IMR-90 (cell line): ENCODE results near the gene SLX9.

Experiments
- BHLHE40 ChIP-seq: fragments of 150-350 bp; IDR thresholded peaks from 2 replicates; pipeline ENCODE4 v1.6.1; 2016; ENCODE audit warnings: mild to moderate bottlenecking, low read depth, low read length
- CEBPB ChIP-seq: IDR thresholded peaks from 2 replicates; pipeline ENCODE4 v1.6.1; 2012; ENCODE audit warnings: low read depth, low read length, improper control_type of control experiment
- CTCF ChIP-seq: conservative IDR thresholded peaks from 2 replicates; pipeline ENCODE4 v1.5.1; 2012; ENCODE audit warnings: mild to moderate bottlenecking, low read depth, low read length, improper control_type of control experiment
- ELK1 ChIP-seq: fragments of 150-350 bp; IDR thresholded peaks from 2 replicates; pipeline ENCODE4 v1.6.1; 2016; ENCODE audit warnings: low read depth, mild to moderate bottlenecking, low read length, moderate library complexity, borderline replicate concordance
- MAFK ChIP-seq: IDR thresholded peaks from 2 replicates; pipeline ENCODE4 v1.6.1; 2012; ENCODE audit warnings: low read depth, low read length, improper control_type of control experiment
- MAZ ChIP-seq: IDR thresholded peaks from 2 replicates; pipeline ENCODE4 v1.6.1; 2012; ENCODE audit warnings: low read depth, mild to moderate bottlenecking, low read length, improper control_type of control experiment, moderate library complexity, borderline replicate concordance
- MXI1 ChIP-seq: IDR thresholded peaks from 2 replicates; pipeline ENCODE4 v1.6.1; 2012; ENCODE audit warnings: low read depth, mild to moderate bottlenecking, low read length, moderate library complexity, borderline replicate concordance
- POLR2A ChIP-seq: IDR thresholded peaks from 2 replicates; pipeline ENCODE4 v1.6.1; 2012; ENCODE audit warnings: mild to moderate bottlenecking, low read depth, low read length
- RAD21 ChIP-seq: IDR thresholded peaks from 2 replicates; pipeline ENCODE4 v1.6.1; 2012; ENCODE audit warnings: low read length, improper control_type of control experiment
- RCOR1 ChIP-seq: IDR thresholded peaks from 2 replicates; pipeline ENCODE4 v1.6.1; 2012; ENCODE audit warnings: mild to moderate bottlenecking, low read length, improper control_type of control experiment; ENCODE audit not compliant: insufficient replicate concordance
- RFX5 ChIP-seq: IDR thresholded peaks from 2 replicates; pipeline ENCODE4 v1.8.0; 2012; ENCODE audit warnings: low read depth, mild to moderate bottlenecking, low read length, moderate library complexity
- SMC3 ChIP-seq: fragments of 150-350 bp; IDR thresholded peaks from 2 replicates; pipeline ENCODE4 v1.6.1; 2016; ENCODE audit warnings: low read depth, mild to moderate bottlenecking, antibody characterized with exemption, low read length, moderate library complexity
- USF2 ChIP-seq: fragments of 150-350 bp; IDR thresholded peaks from 2 replicates; pipeline ENCODE4 v1.6.1; 2017; ENCODE audit warnings: mild to moderate bottlenecking, antibody characterized with exemption, low read length, low read depth

- no peak for TF ChIP-seq POLR2A
- no peak for TF ChIP-seq CTCF
- no peak for TF ChIP-seq USF2
- no peak for TF ChIP-seq SMC3
- TF ChIP-seq RAD21 = no peak
- TF ChIP-seq MXI1 = no peak
- TF ChIP-seq ELK1 = no peak
- TF ChIP-seq MAFK = no peak
- no peak for TF ChIP-seq MAZ
- no peak for TF ChIP-seq CEBPB
- TF ChIP-seq RCOR1 = no peak
- no peak for TF ChIP-seq RFX5
- TF ChIP-seq BHLHE40 = no peak
Observed at GRCh38 chr21:44956356-44957046, 16.7 kb downstream of the SLX9 start.
